Left lung (tissue), 10 donors: ENCODE measurements around the gene HSD3B1. TPM values are rescaled to one million over a fixed set of nuclear protein-coding genes. Genes with fewer than 3 reads are reported as not detected.
A peak's percentile ranks its signal among the peaks of the same experiment; 100 is the strongest.

Source experiments
- ATAC-seq: fragments of 200-7000 bp; cut with Tn5 transposase; one replicate; pipeline ENCODE4 v1.9.1; 2020; ENCODE audit warnings: moderate library complexity
- DNase-seq, 4 donors: peaks; one replicate each; pipeline ENCODE4 v3.0.0-alpha.2; 2013 to 2020
- H3K27ac ChIP-seq, 2 donors: fragments of 200-600 bp; sonication (generic) in 1 of 2; one replicate each; pipeline versions ENCODE4 v1.5.0 to v1.8.0; 2020 to 2021
- H3K27me3 ChIP-seq, 2 donors: fragments of 200-600 bp; sonication (generic) in 1 of 2; one replicate each; pipeline versions ENCODE4 v1.5.0 to v1.8.0; 2020 to 2021
- H3K36me3 ChIP-seq, 2 donors: fragments of 200-600 bp; sonication (generic) in 1 of 2; one replicate each; pipeline versions ENCODE4 v1.5.0 to v1.8.0; 2020 to 2021
- H3K4me1 ChIP-seq, 2 donors: fragments of 200-600 bp; one replicate each; pipeline ENCODE4 v1.8.0; 2021
- H3K4me3 ChIP-seq, 2 donors: fragments of 200-600 bp; sonication (generic) in 1 of 2; one replicate each; pipeline versions ENCODE4 v1.5.0 to v1.8.0; 2020 to 2021; ENCODE audit warnings: mild to moderate bottlenecking in 1 of 2
- H3K9me3 ChIP-seq, 2 donors: fragments of 200-600 bp; sonication (generic) in 1 of 2; one replicate each; pipeline versions ENCODE4 v1.5.0 to v1.8.0; 2020 to 2021
- intact Hi-C, 2 donors: fragments of 100-400 bp; cut with DNase I; formaldehyde crosslinking; loops; one replicate each; pipeline versions ENCODE4 v1.11.2 to v1.14.2; 2022
- polyA plus RNA-seq, 6 donors: library from polyadenylated mRNA; unstranded; fragments of 120-200 nt; gene quantifications; one replicate each; pipeline ENCODE4 v1.2.1, GENCODE V29; 2013; ENCODE audit not compliant: insufficient read length in 6 of 6
- total RNA-seq, 2 donors: library from RNA; stranded (reverse); fragmentation: NEBNext Ultra II Directional; extraction: Animal tissue kit (Norgen Biotek cat#: 25700); gene quantifications; one replicate each; pipeline ENCODE4 v1.2.1, GENCODE V29; 2021
- TF ChIP-seq, protein P1 (sequence below), 2 donors: fragments of 200-600 bp; sonication (generic) in 1 of 2; IDR thresholded peaks; one replicate each; pipeline versions ENCODE4 v1.5.0 to v1.8.0; 2021; ENCODE audit warnings: antibody characterized with exemption in 2 of 2
- donor health status: DM: no; HTN: yes; CAD: no.
- donor health status: DM: no; HTN: no; CAD: no.

Gene HSD3B1
- total and polyA plus RNA-seq, 8 donors: 0.54 to 1.1 (median 0.74) TPM; not detected in 3

DNA sequence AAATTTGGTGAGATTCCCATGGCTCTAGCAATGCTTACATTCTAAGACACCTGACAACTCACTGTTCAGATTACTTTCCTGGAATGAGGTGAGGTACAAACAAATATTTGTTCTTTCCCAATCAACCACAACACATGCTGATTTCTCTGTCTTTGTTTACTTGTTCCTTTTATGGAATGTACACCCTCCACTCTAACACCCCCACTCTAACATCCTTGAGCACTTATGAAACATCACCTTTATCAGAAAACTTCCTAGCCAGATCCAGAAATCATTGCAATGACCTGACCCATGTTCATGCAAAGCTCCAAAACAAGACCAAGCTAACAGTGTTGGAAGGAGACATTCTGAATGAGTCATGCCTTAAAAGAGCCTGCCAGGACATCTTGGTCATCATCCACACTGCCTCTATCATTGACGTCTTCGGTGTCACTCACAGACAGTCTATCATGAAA, 35.5 kb downstream of the HSD3B1 start:
- TF ChIP-seq, protein P1, sequence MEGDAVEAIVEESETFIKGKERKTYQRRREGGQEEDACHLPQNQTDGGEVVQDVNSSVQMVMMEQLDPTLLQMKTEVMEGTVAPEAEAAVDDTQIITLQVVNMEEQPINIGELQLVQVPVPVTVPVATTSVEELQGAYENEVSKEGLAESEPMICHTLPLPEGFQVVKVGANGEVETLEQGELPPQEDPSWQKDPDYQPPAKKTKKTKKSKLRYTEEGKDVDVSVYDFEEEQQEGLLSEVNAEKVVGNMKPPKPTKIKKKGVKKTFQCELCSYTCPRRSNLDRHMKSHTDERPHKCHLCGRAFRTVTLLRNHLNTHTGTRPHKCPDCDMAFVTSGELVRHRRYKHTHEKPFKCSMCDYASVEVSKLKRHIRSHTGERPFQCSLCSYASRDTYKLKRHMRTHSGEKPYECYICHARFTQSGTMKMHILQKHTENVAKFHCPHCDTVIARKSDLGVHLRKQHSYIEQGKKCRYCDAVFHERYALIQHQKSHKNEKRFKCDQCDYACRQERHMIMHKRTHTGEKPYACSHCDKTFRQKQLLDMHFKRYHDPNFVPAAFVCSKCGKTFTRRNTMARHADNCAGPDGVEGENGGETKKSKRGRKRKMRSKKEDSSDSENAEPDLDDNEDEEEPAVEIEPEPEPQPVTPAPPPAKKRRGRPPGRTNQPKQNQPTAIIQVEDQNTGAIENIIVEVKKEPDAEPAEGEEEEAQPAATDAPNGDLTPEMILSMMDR (IDR thresholded peaks at IDR 0.05): no peak
- no peaks in the 10 kb centered on the region for H3K27me3 ChIP-seq
- H3K4me3 ChIP-seq: no peak overlapping the region
- no peak for DNase-seq
- peak; percentile 27 for ATAC-seq
- no peak overlapping the region for H3K27ac ChIP-seq
- H3K36me3 ChIP-seq: no peaks in the 10 kb centered on the region
- intact Hi-C loops: no loop called here
- H3K4me1 ChIP-seq: no peaks in the 10 kb centered on the region
- H3K9me3 ChIP-seq: no peaks in the 10 kb centered on the region

DNA sequence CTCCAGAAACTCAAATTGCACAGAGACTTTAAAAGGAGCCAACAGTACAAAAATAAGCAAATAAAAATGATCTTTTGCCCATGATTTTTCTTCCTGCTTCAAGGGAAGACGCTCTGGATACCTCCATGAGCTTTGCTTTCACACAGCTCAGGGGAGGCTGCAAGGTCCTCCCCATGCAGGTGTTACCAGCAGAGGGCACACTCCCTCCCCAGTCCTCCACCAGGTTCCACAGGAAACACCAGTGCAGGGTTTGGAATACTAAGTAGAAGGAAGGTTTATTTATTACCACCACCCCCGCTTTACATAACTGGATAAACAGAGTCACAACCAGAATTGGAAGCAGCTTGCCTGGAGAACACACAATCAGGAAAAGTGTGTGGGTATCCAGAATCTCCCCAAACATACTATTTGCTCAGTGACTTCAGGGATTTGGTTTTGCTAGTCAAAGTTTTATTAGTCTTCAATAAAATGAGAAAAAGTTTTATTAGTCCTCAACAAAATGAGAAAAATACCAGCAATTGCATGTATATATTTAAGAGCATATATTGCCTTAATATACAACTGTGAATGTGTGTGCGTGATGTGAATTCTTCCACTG, 37.3 kb downstream of the HSD3B1 start:
- intact Hi-C loops: no loop called here
- Histone ChIP-seq H3K9me3 (no peaks in the 10 kb centered on the region), H3K27me3 (no peaks in the 10 kb centered on the region), H3K36me3 (no peaks in the 10 kb centered on the region), H3K4me1 (no peaks in the 10 kb centered on the region), H3K4me3 (no peak overlapping the region), H3K27ac (no peak overlapping the region)
- TF ChIP-seq, protein P1 (IDR thresholded peaks at IDR 0.05): peak in 1 of 2 donors; percentile 14
- no peak for DNase-seq
- ATAC-seq: peak; percentile 35

DNA sequence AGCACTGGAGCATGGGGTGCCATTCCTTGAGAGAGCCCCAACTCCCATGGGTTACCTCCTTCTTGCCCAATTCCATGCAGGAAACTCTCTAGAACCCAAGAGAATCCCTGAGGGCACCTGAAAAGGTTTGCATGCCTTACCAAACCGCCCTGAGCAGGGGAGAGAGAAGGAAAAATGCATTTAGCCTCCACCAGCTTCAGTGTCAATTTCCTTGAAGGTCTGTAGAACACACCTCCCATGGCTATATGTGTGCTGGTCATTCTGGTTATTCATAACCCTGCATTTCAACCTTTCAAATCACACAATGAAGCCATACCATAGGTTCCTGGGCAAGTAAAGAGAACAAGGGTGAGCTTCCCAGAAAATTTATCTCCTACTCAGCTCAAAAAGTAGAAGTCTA, 39.6 kb downstream of the HSD3B1 start:
- no peaks in the 10 kb centered on the region for H3K4me1 ChIP-seq

GRCh38 chr1:119547306-119547705, 40.3 kb downstream of the HSD3B1 start:
- intact Hi-C loops: no loop called here

More for the DNA sequence above, 39.6 kb downstream of the HSD3B1 start:
- TF ChIP-seq, protein P1 (IDR thresholded peaks at IDR 0.05): no peak
- Histone ChIP-seq H3K27ac (no peak overlapping the region), H3K9me3 (no peaks in the 10 kb centered on the region), H3K4me3 (no peak overlapping the region), H3K36me3 (no peaks in the 10 kb centered on the region), H3K27me3 (no peaks in the 10 kb centered on the region)
- intact Hi-C loops: no loop called here
- DNase-seq: no peak
- ATAC-seq: no peak

GRCh38 chr1:119547805-119548204, 40.8 kb downstream of the HSD3B1 start:
- intact Hi-C loops: no loop called here
- H3K4me3 ChIP-seq: no peak overlapping the region
- H3K36me3 ChIP-seq: no peaks in the 10 kb centered on the region
- H3K27ac ChIP-seq: no peak overlapping the region
- H3K4me1 ChIP-seq: no peaks in the 10 kb centered on the region
- no peak for ATAC-seq
- TF ChIP-seq, protein P1 (IDR thresholded peaks at IDR 0.05): no peak
- H3K27me3 ChIP-seq: no peaks in the 10 kb centered on the region
- no peak for DNase-seq
- no peaks in the 10 kb centered on the region for H3K9me3 ChIP-seq

More at GRCh38 chr1:119547306-119547705, 40.3 kb downstream of the HSD3B1 start:
- H3K36me3 ChIP-seq: no peaks in the 10 kb centered on the region
- no peaks in the 10 kb centered on the region for H3K9me3 ChIP-seq
- H3K27ac ChIP-seq: no peak overlapping the region
- TF ChIP-seq, protein P1 (IDR thresholded peaks at IDR 0.05): no peak
- H3K4me3 ChIP-seq: no peak overlapping the region
- ATAC-seq: no peak
- no peaks in the 10 kb centered on the region for H3K27me3 ChIP-seq
- DNase-seq: no peak
- H3K4me1 ChIP-seq: no peaks in the 10 kb centered on the region
